Activated CD8-positive, alpha-beta memory T cell treated with anti-CD3 and anti-CD28 coated beads, Interleukin-2, amount 10 ng/mL, durations not matched to agents 7 days and 5 days (primary cell): Measurements from ENCODE around the gene ATRN. TPM values are rescaled to one million over a fixed set of nuclear protein-coding genes. Genes with fewer than 3 reads are reported as not detected.

Source experiments
- ATAC-seq: fragments of 150-1000 bp; cut with Tn5 transposase; one replicate; pipeline ENCODE4 v1.10.0; 2021; ENCODE audit warnings: moderate library complexity
- CTCF ChIA-PET: fragments of 350-600 bp; sonication (Branson Sonifier 250); formaldehyde crosslinking; loops from one replicate; lab custom pipeline; 2021; ENCODE audit warnings: antibody characterized with exemption; lab: Charles Lee
- DNase-seq: peaks from one replicate; pipeline ENCODE4 v3.0.0-alpha.2; 2020
- H3K27ac Mint-ChIP-seq: one replicate; pipeline ENCODE4 v1.8.0; 2021; ENCODE audit warnings: mild to moderate bottlenecking, mixed read lengths
- H3K27me3 Mint-ChIP-seq: one replicate; pipeline ENCODE4 v1.8.0; 2021; ENCODE audit warnings: mixed read lengths
- H3K36me3 Mint-ChIP-seq: one replicate; pipeline ENCODE4 v1.8.0; 2021; ENCODE audit warnings: mild to moderate bottlenecking, mixed read lengths
- H3K4me1 Mint-ChIP-seq: one replicate; pipeline ENCODE4 v1.8.0; 2021; ENCODE audit warnings: mixed read lengths
- H3K4me3 Mint-ChIP-seq: one replicate; pipeline ENCODE4 v1.8.0; 2021; ENCODE audit warnings: mild to moderate bottlenecking, moderate library complexity, mixed read lengths
- H3K9me3 Mint-ChIP-seq: one replicate; pipeline ENCODE4 v1.8.0; 2022; ENCODE audit warnings: low read depth, mixed read lengths
- total RNA-seq, 2 experiments: library from RNA; stranded (reverse); gene quantifications; one replicate each; pipeline ENCODE4 v1.2.3, GENCODE V29; 2021

Gene ATRN
- total RNA-seq, 2 experiments from 2014 or later = 8.1 to 9.0 TPM

GRCh38 chr20:3669710-3670367 lies 199.0 kb downstream of the ATRN start:
- ATAC-seq (no peak), DNase-seq (no peak)
- Mint-ChIP-seq H3K36me3 (no peaks in the 10 kb centered on the region), H3K4me1 (peaks cover 32% of the 10 kb centered on the region), H3K9me3 (no peaks in the 10 kb centered on the region), H3K27ac (no peak overlapping the region), H3K27me3 (peaks cover 78% of the 10 kb centered on the region), H3K4me3 (no peak overlapping the region)
- CTCF ChIA-PET = interaction anchor here (0.8 to 4.2 kb wide), 4 partner anchors 12 to 509 kb away, joined by 3 to 20 read pairs (median 3); no protein-coding TSS in a partner anchor

- H3K27ac Mint-ChIP-seq = no peak overlapping the region
- H3K27me3 Mint-ChIP-seq = peaks cover 81% of the 10 kb centered on the region
- H3K36me3 Mint-ChIP-seq = no peaks in the 10 kb centered on the region
- ATAC-seq (no peak), DNase-seq (no peak)
- no peak overlapping the region for H3K4me3 Mint-ChIP-seq
- H3K9me3 Mint-ChIP-seq = no peaks in the 10 kb centered on the region
- peaks cover 25% of the 10 kb centered on the region for H3K4me1 Mint-ChIP-seq
- CTCF ChIA-PET = interaction anchor here (0.9 to 4.2 kb wide), 3 partner anchors 16 to 510 kb away, joined by 3 to 20 read pairs (median 3); no protein-coding TSS in a partner anchor
Observed at GRCh38 chr20:3670511-3670910, 199.7 kb downstream of the ATRN start.

- ATAC-seq (no peak), DNase-seq (no peak)
- no peaks in the 10 kb centered on the region for H3K36me3 Mint-ChIP-seq
- CTCF ChIA-PET = interaction anchor here (0.9 to 4.2 kb wide), 4 partner anchors 12 to 510 kb away, joined by 3 to 20 read pairs (median 3); no protein-coding TSS in a partner anchor
- H3K4me3 Mint-ChIP-seq = no peak overlapping the region
- no peak overlapping the region for H3K27ac Mint-ChIP-seq
- peaks cover 21% of the 10 kb centered on the region for H3K4me1 Mint-ChIP-seq
- H3K27me3 Mint-ChIP-seq = peaks cover 82% of the 10 kb centered on the region
- no peaks in the 10 kb centered on the region for H3K9me3 Mint-ChIP-seq
Observed at GRCh38 chr20:3670945-3671344, 200.1 kb downstream of the ATRN start.

- Mint-ChIP-seq H3K9me3 (no peaks in the 10 kb centered on the region), H3K4me3 (no peak overlapping the region)
Observed at GRCh38 chr20:3671986-3672546, 201.2 kb downstream of the ATRN start.

GRCh38 chr20:3672547-3673171 lies 201.8 kb downstream of the ATRN start:
- DNase-seq = no peak
- Mint-ChIP-seq H3K27me3 (peaks cover 79% of the 10 kb centered on the region), H3K27ac (no peak overlapping the region), H3K4me3 (no peak overlapping the region), H3K4me1 (peaks cover 11% of the 10 kb centered on the region), H3K36me3 (no peaks in the 10 kb centered on the region), H3K9me3 (no peaks in the 10 kb centered on the region)
- ATAC-seq = peak; percentile 32
- CTCF ChIA-PET = interaction anchor here (1.0 to 9.8 kb wide), 4 partner anchors 9 to 109 kb away, joined by 3 to 122 read pairs (median 6); partner anchors contain the start of gene ADAM33

More at GRCh38 chr20:3671986-3672546, 201.2 kb downstream of the ATRN start:
- Mint-ChIP-seq H3K36me3 (no peaks in the 10 kb centered on the region), H3K27ac (no peak overlapping the region), H3K4me1 (peaks cover 13% of the 10 kb centered on the region), H3K27me3 (peaks cover 82% of the 10 kb centered on the region)
- CTCF ChIA-PET = interaction anchor here (1.0 to 1.7 kb wide), 4 partner anchors 10 to 109 kb away, joined by 3 to 9 read pairs (median 3); partner anchors contain the start of gene ADAM33
- no peak for DNase-seq
- peak; percentile 3 for ATAC-seq

- H3K27me3 Mint-ChIP-seq = peaks cover 76% of the 10 kb centered on the region
- no peaks in the 10 kb centered on the region for H3K36me3 Mint-ChIP-seq
- ATAC-seq (no peak), DNase-seq (no peak)
- no peaks in the 10 kb centered on the region for H3K9me3 Mint-ChIP-seq
- no peak overlapping the region for H3K4me3 Mint-ChIP-seq
- H3K4me1 Mint-ChIP-seq = peaks cover 11% of the 10 kb centered on the region
- CTCF ChIA-PET = interaction anchor here (0.8 to 9.8 kb wide), 7 partner anchors 8 to 203 kb away, joined by 3 to 122 read pairs (median 3); partner anchors contain the start of genes ADAM33 and SIGLEC1
- no peak overlapping the region for H3K27ac Mint-ChIP-seq
Observed at GRCh38 chr20:3673221-3674070, 202.6 kb downstream of the ATRN start.

GRCh38 chr20:3674447-3674846 lies 203.6 kb downstream of the ATRN start:
- ATAC-seq = no peak
- DNase-seq = no peak
- Mint-ChIP-seq H3K27me3 (peaks cover 74% of the 10 kb centered on the region), H3K4me3 (no peak overlapping the region), H3K36me3 (no peaks in the 10 kb centered on the region), H3K4me1 (peaks cover 11% of the 10 kb centered on the region), H3K9me3 (no peaks in the 10 kb centered on the region), H3K27ac (no peak overlapping the region)
- CTCF ChIA-PET = interaction anchor here (0.7 to 9.8 kb wide), 7 partner anchors 9 to 93 kb away, joined by 3 to 122 read pairs (median 3); partner anchors contain the start of genes ADISSP and SIGLEC1

- Mint-ChIP-seq H3K4me3 (no peak overlapping the region), H3K27me3 (peaks cover 71% of the 10 kb centered on the region), H3K4me1 (peaks cover 11% of the 10 kb centered on the region), H3K36me3 (no peaks in the 10 kb centered on the region), H3K9me3 (no peaks in the 10 kb centered on the region), H3K27ac (no peak overlapping the region)
- DNase-seq = no peak
- ATAC-seq = no peak
- CTCF ChIA-PET = interaction anchor here (0.7 to 9.8 kb wide), 13 partner anchors 9 to 111 kb away, joined by 3 to 122 read pairs (median 10); partner anchors contain the start of gene ADISSP
Observed at GRCh38 chr20:3674995-3675900, 204.4 kb downstream of the ATRN start.

- H3K27me3 Mint-ChIP-seq = peaks cover 71% of the 10 kb centered on the region
- H3K4me1 Mint-ChIP-seq = peaks cover 9% of the 10 kb centered on the region
- H3K36me3 Mint-ChIP-seq = no peaks in the 10 kb centered on the region
- CTCF ChIA-PET = interaction anchor here (1.1 to 9.8 kb wide), 17 partner anchors 9 to 177 kb away, joined by 3 to 122 read pairs (median 8); partner anchors contain the start of gene SIGLEC1
- H3K9me3 Mint-ChIP-seq = no peaks in the 10 kb centered on the region
- no peak for ATAC-seq
- H3K4me3 Mint-ChIP-seq = no peak overlapping the region
- H3K27ac Mint-ChIP-seq = no peak overlapping the region
- DNase-seq = no peak
Observed at GRCh38 chr20:3677733-3678132, 206.9 kb downstream of the ATRN start.

GRCh38 chr20:3678198-3678597 lies 207.4 kb downstream of the ATRN start:
- H3K9me3 Mint-ChIP-seq = no peaks in the 10 kb centered on the region
- CTCF ChIA-PET = interaction anchor here (1.5 to 9.8 kb wide), 6 partner anchors 8 to 87 kb away, joined by 3 to 122 read pairs (median 19); no protein-coding TSS in a partner anchor
- DNase-seq = no peak
- ATAC-seq = no peak
- H3K4me3 Mint-ChIP-seq = no peak overlapping the region
- peaks cover 70% of the 10 kb centered on the region for H3K27me3 Mint-ChIP-seq
- H3K27ac Mint-ChIP-seq = no peak overlapping the region
- H3K36me3 Mint-ChIP-seq = no peaks in the 10 kb centered on the region
- H3K4me1 Mint-ChIP-seq = peaks cover 6% of the 10 kb centered on the region

- no peak for ATAC-seq
- no peak overlapping the region for H3K4me3 Mint-ChIP-seq
- H3K9me3 Mint-ChIP-seq = no peaks in the 10 kb centered on the region
- no peak for DNase-seq
- H3K36me3 Mint-ChIP-seq = no peaks in the 10 kb centered on the region
- peaks cover 6% of the 10 kb centered on the region for H3K4me1 Mint-ChIP-seq
- peaks cover 72% of the 10 kb centered on the region for H3K27me3 Mint-ChIP-seq
- CTCF ChIA-PET = interaction anchor here (0.7 to 9.8 kb wide), 4 partner anchors 13 to 74 kb away, joined by 3 to 122 read pairs (median 26); no protein-coding TSS in a partner anchor
- no peak overlapping the region for H3K27ac Mint-ChIP-seq
Observed at GRCh38 chr20:3678856-3679720, 208.3 kb downstream of the ATRN start.
